Mesodermal cell (in vitro differentiated cells): ENCODE data around the gene CFAP100.

Source experiments
- H3K27ac ChIP-seq: 2 replicates; pipeline ENCODE4 v1.7.0; 2013; ENCODE audit warnings: mild to moderate bottlenecking, low read depth, low read length, moderate library complexity; ENCODE audit not compliant: severe bottlenecking
- H3K36me3 ChIP-seq: 2 replicates; pipeline ENCODE4 v1.7.1; 2013; ENCODE audit warnings: mild to moderate bottlenecking, low read length, moderate library complexity; ENCODE audit not compliant: control insufficient read depth, insufficient read depth
- H3K4me1 ChIP-seq: one replicate; pipeline ENCODE4 v1.7.1; 2013; ENCODE audit warnings: mild to moderate bottlenecking, low read length; ENCODE audit not compliant: insufficient read depth, control insufficient read depth, poor library complexity, severe bottlenecking
- H3K4me3 ChIP-seq: 2 replicates; pipeline ENCODE4 v1.7.0; 2013; ENCODE audit warnings: low read length, control low read depth, mild to moderate bottlenecking; ENCODE audit not compliant: insufficient read depth, poor library complexity, severe bottlenecking; ENCODE audit errors: extremely low read depth
- H3K9me3 ChIP-seq: 2 replicates; pipeline ENCODE4 v1.7.1; 2013; ENCODE audit warnings: mild to moderate bottlenecking, low read length, moderate library complexity; ENCODE audit not compliant: control insufficient read depth
- WGBS, 2 experiments: methylation state at CpG; one replicate each; pipeline ENCODE4 v1.1.5; 2013; ENCODE audit warnings: missing lambda C conversion rate in 2 of 2; ENCODE audit not compliant: insufficient coverage in 2 of 2; 5-methylcytosine and 5-hydroxymethylcytosine counted together

The CFAP100 gene

GRCh38 chr3:126418661-126419131, 24.0 kb downstream of the CFAP100 start:
- Histone ChIP-seq H3K36me3 (no peaks in the 10 kb centered on the region), H3K4me3 (no peak overlapping the region), H3K27ac (no peak overlapping the region), H3K9me3 (no peaks in the 10 kb centered on the region), H3K4me1 (no peaks in the 10 kb centered on the region)
- 88 to 89% methylated on average over 11 to 15 of the region's 20 CpGs for WGBS, 2 experiments

- 91 to 93% methylated on average over 4 to 6 of the region's 6 CpGs for WGBS, 2 experiments
- Histone ChIP-seq H3K27ac (no peak overlapping the region), H3K4me1 (no peaks in the 10 kb centered on the region)
Observed at GRCh38 chr3:126419151-126419703, 24.5 kb downstream of the CFAP100 start.

GRCh38 chr3:126419886-126420786, 25.4 kb downstream of the CFAP100 start:
- no peaks in the 10 kb centered on the region for H3K36me3 ChIP-seq
- no peak overlapping the region for H3K4me3 ChIP-seq
- 81 to 82% methylated on average over 20 of the region's 22 CpGs for WGBS, 2 experiments
- no peaks in the 10 kb centered on the region for H3K4me1 ChIP-seq
- no peaks in the 10 kb centered on the region for H3K9me3 ChIP-seq
- H3K27ac ChIP-seq = no peak overlapping the region

More at GRCh38 chr3:126419151-126419703, 24.5 kb downstream of the CFAP100 start:
- Histone ChIP-seq H3K36me3 (no peaks in the 10 kb centered on the region), H3K9me3 (no peaks in the 10 kb centered on the region), H3K4me3 (no peak overlapping the region)

- H3K4me1 ChIP-seq = no peaks in the 10 kb centered on the region
- no peaks in the 10 kb centered on the region for H3K36me3 ChIP-seq
- 88 to 89% methylated on average over 8 to 9 of the region's 10 CpGs for WGBS, 2 experiments
- peaks cover 8% of the 10 kb centered on the region for H3K9me3 ChIP-seq
- H3K4me3 ChIP-seq = no peak overlapping the region
- no peak overlapping the region for H3K27ac ChIP-seq
Observed at GRCh38 chr3:126421573-126422119, 26.9 kb downstream of the CFAP100 start.

GRCh38 chr3:126422121-126422520, 27.4 kb downstream of the CFAP100 start:
- Histone ChIP-seq H3K27ac (no peak overlapping the region), H3K36me3 (no peaks in the 10 kb centered on the region), H3K9me3 (peaks cover 8% of the 10 kb centered on the region), H3K4me1 (no peaks in the 10 kb centered on the region), H3K4me3 (no peak overlapping the region)
- WGBS, 2 experiments = 88 to 91% methylated on average over 8 of the region's 8 CpGs

- peaks cover 8% of the 10 kb centered on the region for H3K9me3 ChIP-seq
- no peaks in the 10 kb centered on the region for H3K36me3 ChIP-seq
- no peak overlapping the region for H3K27ac ChIP-seq
- WGBS, 2 experiments = 87 to 89% methylated on average over 2 to 4 of the region's 4 CpGs
- no peaks in the 10 kb centered on the region for H3K4me1 ChIP-seq
- H3K4me3 ChIP-seq = no peak overlapping the region
Observed at GRCh38 chr3:126422571-126423091, 27.9 kb downstream of the CFAP100 start.

GRCh38 chr3:126423191-126424038, 28.7 kb downstream of the CFAP100 start:
- WGBS, 2 experiments = 86 to 95% methylated on average over 16 to 22 of the region's 26 CpGs
- no peaks in the 10 kb centered on the region for H3K36me3 ChIP-seq

GRCh38 chr3:126424039-126424717, 29.5 kb downstream of the CFAP100 start:
- Histone ChIP-seq H3K4me1 (no peaks in the 10 kb centered on the region), H3K9me3 (peaks cover 8% of the 10 kb centered on the region), H3K4me3 (no peak overlapping the region), H3K27ac (no peak overlapping the region), H3K36me3 (no peaks in the 10 kb centered on the region)
- 92 to 93% methylated on average over 7 to 10 of the region's 10 CpGs for WGBS, 2 experiments

More at GRCh38 chr3:126423191-126424038, 28.7 kb downstream of the CFAP100 start:
- Histone ChIP-seq H3K27ac (no peak overlapping the region), H3K9me3 (peaks cover 8% of the 10 kb centered on the region), H3K4me3 (no peak overlapping the region), H3K4me1 (no peaks in the 10 kb centered on the region)

GRCh38 chr3:126424751-126425150, 30.0 kb downstream of the CFAP100 start:
- H3K27ac ChIP-seq = no peak overlapping the region
- no peaks in the 10 kb centered on the region for H3K36me3 ChIP-seq
- H3K4me1 ChIP-seq = no peaks in the 10 kb centered on the region
- WGBS, 2 experiments = 74 to 76% methylated on average over 2 to 3 of the region's 3 CpGs
- no peak overlapping the region for H3K4me3 ChIP-seq
- H3K9me3 ChIP-seq = peaks cover 8% of the 10 kb centered on the region
